Amygdala (tissue), 56 donors: ENCODE measurements around the gene PSKH1.
"Not testable (repeated sequence)": the region's sequence is repeated elsewhere in the genome, so short reads cannot be mapped to it uniquely, and the experiment has no call there.

Source experiments
- DNase-seq, 56 donors: peaks; one replicate each; lab custom pipeline; 2025; lab: John Stamatoyannopoulos, UW

PSKH1 gene

DNA sequence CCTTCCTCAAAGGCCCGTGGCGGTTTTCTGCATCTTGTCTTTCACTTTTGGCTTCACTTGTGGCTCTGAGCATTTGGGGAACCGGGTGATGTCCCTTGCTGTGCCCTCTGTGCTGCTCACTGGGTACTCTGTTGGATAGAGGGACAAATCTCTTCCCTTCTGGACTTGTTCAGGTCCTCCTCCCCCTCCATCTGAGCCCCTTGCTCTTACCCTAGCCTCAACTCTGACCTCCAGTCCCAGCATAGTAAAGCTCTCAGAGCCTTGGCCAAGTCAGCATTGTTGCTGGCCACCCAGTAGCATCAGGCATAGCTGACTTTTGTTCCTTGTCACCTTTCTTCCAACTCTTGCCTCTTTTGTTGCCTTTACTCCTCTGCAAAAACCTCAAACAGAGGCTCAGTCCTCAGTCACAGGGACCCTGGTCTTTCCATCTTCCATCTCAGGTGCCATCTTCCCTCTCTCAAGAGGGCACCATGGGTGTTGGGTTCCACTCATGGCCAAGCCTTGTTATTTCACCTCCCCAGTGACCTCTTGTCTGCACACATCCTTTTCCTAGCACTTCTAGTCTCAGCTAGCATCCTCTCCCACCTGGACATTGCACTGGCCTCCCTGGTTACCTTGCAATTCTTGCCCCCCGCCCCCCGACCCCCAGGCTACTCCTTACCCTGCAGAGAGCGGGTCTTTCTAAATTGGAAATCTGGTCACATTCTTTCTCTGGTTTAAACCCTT lies 44.0 kb downstream of the PSKH1 start:
- DNase-seq = peak in 6 of 56 donors; percentile 19 to 53 (median 34)

DNA sequence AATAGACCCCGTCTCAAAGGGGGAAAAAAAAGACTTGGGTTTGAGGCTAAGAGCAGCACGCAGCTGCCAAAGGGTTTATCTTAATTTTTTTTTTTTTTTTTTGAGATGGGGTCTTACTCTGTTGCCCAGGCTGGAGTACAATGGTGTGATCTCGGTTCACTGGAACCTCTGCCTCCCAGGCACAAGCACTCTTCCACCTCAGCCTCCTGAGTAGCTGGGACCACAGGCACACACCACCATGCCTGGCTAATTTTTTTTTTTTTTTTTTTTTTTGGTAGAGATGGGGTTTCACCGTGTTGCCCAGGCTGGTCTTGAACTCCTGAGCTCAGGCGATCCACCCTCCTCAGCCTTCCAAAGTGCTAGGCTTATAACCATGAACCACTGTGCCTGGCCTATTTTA lies 44.7 kb downstream of the PSKH1 start:
- not testable (repeated sequence) for DNase-seq

DNA sequence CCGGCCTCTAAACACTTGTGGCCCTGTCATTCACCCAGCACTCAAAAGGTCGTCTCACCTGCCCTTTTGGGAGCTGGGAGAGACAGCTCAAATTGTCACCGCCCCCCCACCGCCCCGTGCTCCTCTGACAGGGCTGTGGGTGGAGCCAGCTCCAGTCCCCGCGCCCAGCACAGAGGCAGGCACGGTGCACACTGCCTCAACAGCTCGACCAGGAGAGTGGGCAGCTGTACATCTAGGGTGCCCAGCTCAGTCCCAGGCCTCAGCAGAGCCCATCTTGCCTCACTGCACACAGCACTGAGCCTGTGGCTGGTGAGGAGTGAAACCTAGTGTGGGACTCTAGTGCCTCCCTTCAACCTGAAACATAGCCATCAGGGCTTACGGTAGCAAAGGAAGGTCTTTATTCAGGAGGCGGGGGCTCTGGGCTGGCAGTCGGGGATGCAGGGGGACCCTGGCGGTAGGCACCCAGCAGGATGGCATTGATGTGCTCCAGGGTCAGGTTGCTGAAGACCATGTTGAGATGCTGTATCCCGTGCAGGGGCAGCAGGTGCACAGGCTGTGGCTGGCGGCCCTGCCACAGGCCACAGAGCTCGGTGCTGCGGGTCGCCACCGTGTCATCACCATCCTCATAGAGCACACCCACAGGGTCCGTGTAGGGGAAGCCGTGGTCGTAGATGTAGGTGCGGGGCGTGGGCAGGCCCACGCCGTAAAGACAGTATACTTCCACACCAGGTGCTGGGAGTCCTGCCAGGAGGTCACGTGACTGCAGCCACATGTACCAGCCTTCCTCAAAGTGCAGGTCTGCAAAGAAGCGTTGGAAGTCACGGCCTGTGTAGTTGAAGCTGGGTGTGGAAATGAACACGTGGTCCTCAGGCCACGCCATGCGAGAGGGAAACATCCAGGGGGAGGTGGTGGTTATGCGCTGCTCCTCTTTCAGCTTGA lies 46.7 kb downstream of the PSKH1 start:
- DNase-seq = peak in 1 of 56 donors; percentile 48

DNA sequence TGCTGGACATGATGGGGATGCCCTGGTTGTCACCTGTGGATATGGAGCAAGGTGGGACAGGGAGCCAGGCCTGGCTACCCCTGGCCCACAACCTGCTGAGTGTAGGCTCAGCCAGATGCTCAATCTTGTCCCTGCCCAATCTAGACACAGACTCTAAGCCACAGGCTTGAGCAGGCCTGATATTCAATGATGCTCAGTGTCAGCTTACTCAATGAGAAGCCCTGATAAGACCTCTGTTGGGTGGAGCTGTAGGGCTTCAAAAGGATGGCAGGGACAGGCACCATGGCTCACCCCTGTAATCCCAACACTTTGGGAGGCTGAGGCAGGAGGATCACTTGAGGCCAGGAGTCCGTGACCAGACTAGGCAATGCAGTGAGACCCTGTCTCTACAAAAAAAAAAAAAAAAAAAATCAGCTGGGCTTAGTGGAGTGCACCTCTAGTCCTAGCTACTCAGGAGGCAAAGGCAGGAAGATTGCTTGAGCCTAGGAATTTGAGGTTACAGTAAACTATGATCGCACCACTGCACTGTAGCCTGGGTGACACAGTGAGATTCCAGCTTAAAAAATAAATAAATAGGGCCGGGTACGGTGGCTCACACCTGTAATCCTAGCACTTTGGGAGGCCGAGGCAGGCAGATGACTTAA lies 47.5 kb downstream of the PSKH1 start:
- no peak for DNase-seq

DNA sequence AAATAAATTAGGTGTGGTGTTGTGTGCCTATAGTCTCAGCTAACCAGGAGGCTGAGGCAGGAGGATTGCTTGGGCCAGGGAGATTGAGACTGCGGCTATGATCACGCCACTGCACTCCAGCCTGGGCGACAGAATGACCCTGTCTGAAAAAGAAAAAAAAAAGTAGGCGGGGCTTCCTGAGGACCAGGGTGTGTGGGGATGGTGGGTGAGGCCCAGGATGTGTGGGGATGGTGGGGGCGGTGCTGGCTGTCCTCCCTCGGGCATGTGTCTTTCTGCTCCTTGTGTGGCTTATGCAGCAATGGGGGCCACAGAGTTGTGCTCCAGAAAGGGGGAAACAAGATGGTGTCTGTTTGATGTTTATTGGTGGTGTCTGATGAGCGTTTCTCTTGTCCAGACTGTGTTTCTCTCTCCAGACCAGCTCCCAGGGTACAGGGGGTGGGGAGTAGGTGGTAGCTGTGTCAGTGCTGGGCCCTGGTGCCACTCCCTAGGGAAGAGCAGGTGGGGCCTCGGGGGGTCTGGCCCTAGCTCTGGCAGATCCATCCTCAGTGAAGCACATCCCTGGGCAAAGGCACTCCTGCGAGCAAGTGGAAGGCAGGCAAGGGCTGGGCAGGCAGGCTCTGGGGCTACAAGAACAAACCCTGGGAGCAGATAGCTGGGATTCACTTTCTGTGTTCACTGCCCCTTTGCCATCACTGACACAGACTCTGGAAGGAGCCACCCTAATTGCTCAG lies 48.6 kb downstream of the PSKH1 start:
- no peak for DNase-seq

GRCh38 chr16:67942200-67942509 lies 49.1 kb downstream of the PSKH1 start:
- DNase-seq = peak in 18 of 56 donors; percentile 9 to 38 (median 23)

GRCh38 chr16:67942510-67943255 lies 49.6 kb downstream of the PSKH1 start:
- peak in 2 of 56 donors; percentile 33 to 39 for DNase-seq

- no peak for DNase-seq
Observed at GRCh38 chr16:67943256-67943618, 50.2 kb downstream of the PSKH1 start.

DNA sequence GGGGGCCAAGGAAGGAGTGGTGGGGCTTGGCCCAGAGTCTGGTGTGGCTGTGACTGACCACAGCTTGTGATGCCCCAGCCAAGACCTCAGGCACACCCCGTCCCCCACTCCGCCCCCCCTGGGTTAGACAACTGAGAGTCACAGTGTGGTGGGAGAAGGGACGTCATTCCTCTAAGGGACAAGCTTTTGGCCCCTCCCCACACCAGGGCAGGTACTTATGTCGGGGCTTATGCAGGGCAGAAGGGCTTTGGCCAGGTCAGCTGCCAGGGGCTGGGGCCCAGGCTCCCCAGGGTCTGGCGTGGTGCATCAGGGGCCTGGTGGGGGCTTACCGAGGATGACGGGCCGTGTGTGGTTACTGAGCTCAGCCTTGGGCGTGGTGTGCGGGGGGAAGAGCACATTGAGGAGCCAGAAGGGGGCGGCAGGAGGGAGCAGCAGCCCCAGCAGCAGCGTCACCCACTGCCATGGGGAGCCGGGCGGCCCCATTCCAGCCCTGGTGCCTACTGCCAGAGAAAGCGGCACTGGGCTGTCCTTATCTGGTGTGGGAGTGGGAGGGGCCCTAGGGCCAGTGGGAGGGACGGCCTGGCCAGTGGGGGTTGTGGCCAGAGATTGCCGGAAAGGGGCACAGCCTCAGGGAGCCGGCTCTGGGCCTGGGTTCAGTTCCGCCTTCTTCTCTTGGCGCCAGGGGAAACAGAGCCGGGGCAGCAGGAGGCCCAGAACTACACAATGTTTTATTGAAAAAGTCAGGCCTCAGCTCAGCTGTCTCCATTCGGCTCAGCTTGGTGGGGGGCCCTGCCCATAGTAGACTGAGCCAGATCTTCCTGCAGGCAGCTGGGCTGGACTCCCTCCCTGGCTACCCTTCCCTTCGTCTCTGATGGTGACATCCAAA lies 50.8 kb downstream of the PSKH1 start, which contains the start of gene LCAT:
TSS of gene LCAT (minus strand) at position 502 of the 886 bp plus-strand sequence. CDS start at position 483, 19 bp downstream.
- peak in 53 of 56 donors; percentile 27 to 95 (median 75) for DNase-seq

DNA sequence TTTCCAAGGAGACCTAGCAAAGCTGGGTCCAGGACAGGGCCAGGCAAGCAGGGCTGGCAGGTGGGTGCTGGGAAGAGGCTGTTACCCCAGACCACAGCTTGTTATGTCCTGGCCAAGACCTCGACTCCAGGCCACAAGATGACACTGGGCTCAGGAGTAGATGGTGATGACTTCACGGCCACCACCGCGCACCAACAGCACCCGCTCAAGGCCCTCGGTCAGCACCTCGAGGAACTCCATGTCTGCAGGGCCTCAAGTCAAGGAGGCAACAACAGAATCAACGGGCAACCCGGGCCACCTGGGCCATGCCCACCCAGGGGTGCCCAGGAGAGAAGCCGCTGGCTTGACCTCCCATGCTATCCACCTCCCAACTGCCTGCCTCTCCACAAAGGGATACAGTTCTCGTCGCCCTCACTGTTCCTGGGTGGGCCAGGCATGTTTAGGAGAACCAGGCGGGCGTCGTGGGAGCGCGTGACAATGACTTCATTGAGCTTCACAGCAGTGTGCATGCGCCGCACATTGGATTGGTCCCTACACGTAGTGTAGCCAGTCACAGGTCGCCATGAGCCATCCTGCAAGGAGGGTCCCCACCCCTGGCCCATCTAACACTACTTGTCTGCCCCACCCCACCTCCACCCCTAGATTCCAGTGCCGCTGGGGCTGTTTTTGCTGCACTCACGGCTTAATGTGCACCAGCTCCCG lies 51.8 kb downstream of the PSKH1 start:
- no peak for DNase-seq

DNA sequence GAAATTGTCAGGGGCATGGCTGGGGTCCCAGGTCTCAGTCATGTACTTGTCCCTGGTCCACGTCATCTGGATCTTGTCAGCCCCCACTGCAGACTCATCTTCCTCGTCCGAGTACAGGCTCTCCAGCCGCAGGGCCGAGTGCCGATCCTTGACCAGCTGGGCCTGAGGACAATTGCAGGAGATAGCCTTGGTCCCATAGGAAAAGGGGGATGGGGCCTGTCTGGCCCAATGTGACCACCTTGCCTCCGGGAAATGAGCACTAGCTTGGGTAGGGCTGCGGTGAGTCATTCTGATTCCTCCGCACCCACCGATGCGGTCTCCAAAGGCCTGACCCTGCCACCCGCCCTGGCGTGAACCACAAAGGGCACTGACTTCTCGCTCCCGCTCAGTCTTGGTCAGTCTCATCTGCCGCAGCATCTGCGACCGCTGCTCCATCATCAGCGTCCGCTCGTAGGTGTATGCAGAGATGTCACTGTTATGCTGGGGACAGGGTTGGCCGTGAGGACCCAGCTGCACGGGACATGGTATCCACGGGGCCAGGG lies 52.4 kb downstream of the PSKH1 start:
- DNase-seq = no peak

DNA sequence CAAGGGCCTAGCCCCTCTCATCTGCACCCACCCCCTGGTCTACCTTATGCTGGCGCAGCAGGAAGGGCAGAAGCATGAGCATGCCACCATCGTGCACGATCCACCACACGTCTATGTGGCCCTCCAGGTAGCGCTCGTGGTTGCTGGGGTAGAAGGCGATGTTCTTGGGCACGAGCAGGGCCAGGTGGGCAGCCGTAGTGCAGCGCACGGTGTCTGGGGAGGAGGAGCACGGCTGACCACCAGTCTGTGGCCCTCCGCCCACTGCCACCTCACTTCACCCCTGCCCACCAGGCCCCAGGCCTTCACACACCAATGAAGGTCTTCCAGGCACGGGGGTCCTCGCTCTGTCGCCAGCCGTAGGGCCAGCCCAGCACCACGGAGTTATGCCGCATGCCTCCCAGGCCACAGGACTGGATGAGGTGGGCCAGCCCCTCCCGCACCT lies 53.1 kb downstream of the PSKH1 start:
- DNase-seq = no peak

GRCh38 chr16:67946966-67947558 lies 54.0 kb downstream of the PSKH1 start:
- DNase-seq = no peak

- no peak for DNase-seq
Observed at GRCh38 chr16:67948015-67948414, 55.0 kb downstream of the PSKH1 start.

DNA sequence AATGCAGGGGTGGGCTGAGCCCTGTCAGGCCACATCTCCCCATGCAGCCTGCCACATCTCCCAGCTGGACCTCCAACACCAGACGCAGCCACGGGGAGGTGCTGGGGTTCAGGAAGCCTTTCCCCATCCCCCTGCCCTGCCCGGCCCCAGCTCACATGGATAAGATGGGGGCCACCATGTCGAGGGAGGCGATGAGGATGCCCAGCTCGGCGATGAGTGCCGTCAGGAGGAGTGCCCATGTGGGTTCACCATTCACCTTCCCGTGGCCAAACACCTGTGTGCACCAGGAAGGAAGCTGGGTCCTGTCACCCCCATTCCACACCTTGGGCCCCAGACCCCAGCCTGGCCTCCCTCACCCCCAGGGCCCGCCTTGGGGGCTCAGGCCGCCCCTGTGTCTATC lies 56.6 kb downstream of the PSKH1 start:
- no peak for DNase-seq

DNA sequence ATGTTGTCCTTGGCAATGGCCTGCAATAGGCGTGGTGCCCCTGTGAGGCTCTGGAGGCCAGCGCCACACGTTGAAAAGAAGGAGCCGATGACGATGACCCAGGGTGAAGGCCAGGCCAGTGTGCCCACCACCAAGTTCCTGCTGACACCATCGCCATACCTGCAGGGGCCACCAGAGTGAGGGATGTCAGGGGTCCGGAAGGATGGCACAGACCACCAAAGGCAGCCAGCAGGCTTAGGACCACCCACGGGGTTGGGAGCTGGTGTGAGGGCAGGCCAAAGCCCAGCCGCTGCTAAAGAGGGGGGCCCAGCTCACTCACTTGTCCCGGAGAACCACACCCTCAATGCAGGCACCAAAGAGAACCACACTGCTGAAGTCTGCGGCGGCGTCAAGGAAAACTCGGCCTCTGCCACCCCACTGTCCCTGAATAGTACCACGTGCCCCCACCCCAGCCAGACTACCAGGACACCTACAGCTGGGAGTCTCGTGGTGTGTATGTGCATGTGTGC lies 57.3 kb downstream of the PSKH1 start:
- no peak for DNase-seq

- DNase-seq = peak in 55 of 56 donors; percentile 39 to 93 (median 85)
Observed at GRCh38 chr16:67951485-67951884, 58.4 kb downstream of the PSKH1 start.
